Right renal pelvis (tissue), 4 donors: ENCODE results near the gene GABRD. TPM values are rescaled to one million over a fixed set of nuclear protein-coding genes. Genes with fewer than 3 reads are reported as not detected.
"Not testable (repeated sequence)": the region's sequence is repeated elsewhere in the genome, so short reads cannot be mapped to it uniquely, and the experiment has no call there.

Source experiments
- DNase-seq, 4 donors: peaks; one replicate each; pipeline ENCODE4 v3.0.0-alpha.2; 2013; ENCODE audit warnings: low read depth in 4 of 4, low spot score in 3 of 4, missing footprints in 1 of 4
- polyA plus RNA-seq, 4 donors: library from polyadenylated mRNA; unstranded; fragments of 120-200 nt; gene quantifications; one replicate each; pipeline ENCODE4 v1.2.1, GENCODE V29; 2013; ENCODE audit not compliant: insufficient read length in 4 of 4

Gene GABRD
- 1 to 10 TPM; 1.3 to 3.1 (median 1.7) TPM for polyA plus RNA-seq

GRCh38 chr1:2019172-2019543, at the start of gene GABRD:
Gene GABRD, plus strand, starts transcription at chr1:2019345. Its CDS starts 79 bp downstream, at chr1:2019424.
- no peak for DNase-seq

GRCh38 chr1:1969505-1969900, 49.6 kb upstream of the GABRD start:
- DNase-seq: no peak

- no peak for DNase-seq
Observed at GRCh38 chr1:1969953-1970716, 49.0 kb upstream of the GABRD start.

GRCh38 chr1:1971017-1971416, 48.1 kb upstream of the GABRD start:
- no peak for DNase-seq

GRCh38 chr1:1971688-1972087, 47.5 kb upstream of the GABRD start:
- no peak for DNase-seq

GRCh38 chr1:1972976-1973715, 46.0 kb upstream of the GABRD start:
- DNase-seq: no peak

- DNase-seq: no peak
Observed at GRCh38 chr1:1973716-1974642, 45.2 kb upstream of the GABRD start.

GRCh38 chr1:1974834-1975233, 44.3 kb upstream of the GABRD start:
- no peak for DNase-seq

GRCh38 chr1:1975535-1975934, 43.6 kb upstream of the GABRD start:
- no peak for DNase-seq

- DNase-seq: no peak
Observed at GRCh38 chr1:1976031-1976430, 43.1 kb upstream of the GABRD start.

GRCh38 chr1:1978108-1978507, 41.0 kb upstream of the GABRD start:
- DNase-seq: no peak

GRCh38 chr1:1978690-1979481, 40.3 kb upstream of the GABRD start:
- not testable (repeated sequence) for DNase-seq

GRCh38 chr1:1979482-1980165, 39.5 kb upstream of the GABRD start:
- DNase-seq: no peak

GRCh38 chr1:1980467-1981141, 38.5 kb upstream of the GABRD start:
- no peak for DNase-seq

- no peak for DNase-seq
Observed at GRCh38 chr1:1981142-1981500, 38.0 kb upstream of the GABRD start.

- DNase-seq: not testable (repeated sequence)
Observed at GRCh38 chr1:1981631-1982327, 37.4 kb upstream of the GABRD start.

- DNase-seq: no peak
Observed at GRCh38 chr1:1982379-1983232, 36.5 kb upstream of the GABRD start.
